CD14-positive monocyte (primary cell): ENCODE results near the gene PRICKLE1. TPM values are rescaled to one million over a fixed set of nuclear protein-coding genes. Genes with fewer than 3 reads are reported as not detected.

Experiments used
- DNase-seq, 3 donors: peaks; one replicate each; pipeline ENCODE4 v3.0.0-alpha.2; 2011 to 2022
- H2AFZ ChIP-seq: 2 replicates; pipeline ENCODE4 v1.6.0; 2012; ENCODE audit warnings: mild to moderate bottlenecking, low read depth, low read length, inconsistent platforms; ENCODE audit not compliant: insufficient read depth, poor library complexity, severe bottlenecking
- H3K27ac ChIP-seq, 2 donors: 1 replicate in 1 of 2; 2 replicates in 1 of 2; pipeline ENCODE4 v1.5.1; 2012 to 2013; ENCODE audit warnings: low read length in 2 of 2, control low read depth in 1 of 2, inconsistent platforms in 1 of 2, low read depth in 1 of 2, mild to moderate bottlenecking in 1 of 2
- H3K27me3 ChIP-seq, 2 donors: one replicate each; pipeline versions ENCODE4 v1.6.0 to v1.6.1; 2011 to 2013; ENCODE audit warnings: low read length in 2 of 2; ENCODE audit not compliant: control insufficient read depth in 2 of 2, insufficient read depth in 2 of 2
- H3K36me3 ChIP-seq, 2 donors: replicated peaks in 1 of 2; 1 replicate in 1 of 2; 2 replicates in 1 of 2; pipeline versions ENCODE4 v1.5.1 to v1.6.1; 2012 to 2013; ENCODE audit warnings: low read length in 2 of 2, control low read depth in 1 of 2, inconsistent platforms in 1 of 2, mild to moderate bottlenecking in 1 of 2; ENCODE audit not compliant: insufficient read depth in 2 of 2, control insufficient read depth in 1 of 2
- H3K4me1 ChIP-seq, 2 donors: 1 replicate in 1 of 2; 2 replicates in 1 of 2; pipeline versions ENCODE4 v1.5.1 to v1.6.1; 2012 to 2013; ENCODE audit warnings: low read length in 2 of 2, control low read depth in 1 of 2, inconsistent platforms in 1 of 2, mild to moderate bottlenecking in 1 of 2, moderate library complexity in 1 of 2; ENCODE audit not compliant: insufficient read depth in 2 of 2, control insufficient read depth in 1 of 2
- H3K4me2 ChIP-seq: replicated peaks from 2 replicates; pipeline ENCODE3; 2012; ENCODE audit warnings: low read length, moderate library complexity, mild to moderate bottlenecking; ENCODE audit not compliant: poor library complexity, severe bottlenecking; ENCODE audit errors: extremely low read depth
- H3K4me3 ChIP-seq, 3 experiments: fragments of 200-600 bp in 1 of 3; sonication (generic) in 1 of 3; replicated peaks in 1 of 3; 1 replicate in 2 of 3; 2 replicates in 1 of 3; pipeline ENCODE4 v1.5.1; 2011 to 2013; ENCODE audit warnings: low read length in 3 of 3, mild to moderate bottlenecking in 3 of 3, control low read depth in 2 of 3, low read depth in 2 of 3, inconsistent platforms in 1 of 3, moderate library complexity in 1 of 3
- H3K79me2 ChIP-seq: 2 replicates; pipeline ENCODE4 v1.6.0; 2012; ENCODE audit warnings: mild to moderate bottlenecking, control low read depth, inconsistent platforms, low read length, moderate library complexity; ENCODE audit not compliant: insufficient read depth
- H3K9ac ChIP-seq: 2 replicates; pipeline ENCODE4 v1.6.0; 2017; ENCODE audit warnings: low read length, mild to moderate bottlenecking; ENCODE audit not compliant: insufficient read depth, poor library complexity, severe bottlenecking
- H3K9me3 ChIP-seq, 2 donors: replicated peaks in 1 of 2; 1 replicate in 1 of 2; 2 replicates in 1 of 2; pipeline versions ENCODE4 v1.5.1 to v1.6.1; 2012 to 2013; ENCODE audit warnings: low read length in 2 of 2, control low read depth in 1 of 2; ENCODE audit not compliant: control insufficient read depth in 1 of 2, insufficient read depth in 1 of 2
- H4K20me1 ChIP-seq: 2 replicates; pipeline ENCODE4 v1.6.0; 2012; ENCODE audit warnings: mild to moderate bottlenecking, low read length, control low read depth, moderate library complexity; ENCODE audit not compliant: insufficient read depth
- H3K27ac Mint-ChIP-seq, 7 donors: one replicate each; pipeline ENCODE4 v1.8.0; 2020; ENCODE audit warnings: mild to moderate bottlenecking in 7 of 7, mixed read lengths in 7 of 7, moderate library complexity in 6 of 7, inconsistent platforms in 2 of 7
- H3K27me3 Mint-ChIP-seq, 3 donors: one replicate each; pipeline ENCODE4 v1.8.0; 2021 to 2022; ENCODE audit warnings: low read depth in 3 of 3, mild to moderate bottlenecking in 3 of 3, mixed read lengths in 3 of 3, moderate library complexity in 3 of 3, inconsistent platforms in 1 of 3
- H3K36me3 Mint-ChIP-seq, 2 donors: one replicate each; pipeline ENCODE4 v1.8.0; 2020; ENCODE audit warnings: mixed read lengths in 2 of 2, inconsistent platforms in 1 of 2, mild to moderate bottlenecking in 1 of 2
- H3K4me1 Mint-ChIP-seq: one replicate; pipeline ENCODE4 v1.8.0; 2020; ENCODE audit warnings: mild to moderate bottlenecking, mixed read lengths
- H3K4me3 Mint-ChIP-seq, 2 donors: one replicate each; pipeline ENCODE4 v1.8.0; 2020; ENCODE audit warnings: mild to moderate bottlenecking in 2 of 2, mixed read lengths in 2 of 2, moderate library complexity in 1 of 2
- H3K9me3 Mint-ChIP-seq, 7 donors: one replicate each; pipeline ENCODE4 v1.8.0; 2020 to 2022; ENCODE audit warnings: mixed read lengths in 7 of 7, mild to moderate bottlenecking in 6 of 7, moderate library complexity in 6 of 7, inconsistent platforms in 2 of 7
- CTCF ChIP-seq: fragments of 200-600 bp; IDR thresholded peaks from one replicate; pipeline ENCODE4 v1.8.0; 2022; ENCODE audit warnings: antibody characterized with exemption, mild to moderate bottlenecking
- WGBS: methylation state at CpG from one replicate; pipeline ENCODE4 v1.1.5; 2013; ENCODE audit warnings: missing lambda C conversion rate; ENCODE audit not compliant: insufficient coverage; 5-methylcytosine and 5-hydroxymethylcytosine counted together
- intact Hi-C, 2 donors: fragments of 100-400 bp; cut with micrococcal nuclease; formaldehyde crosslinking; loops; one replicate each; pipeline versions ENCODE4 v1.15.0 to v1.15.1; 2023
- polyA plus RNA-seq, 3 donors: library from polyadenylated mRNA; depleted of rRNA in 1 of 3; unstranded in 2 of 3; stranded (reverse) in 1 of 3; fragments of 300-500 nt in 2 of 3; fragments of >200 nt in 1 of 3; fragmentation: Illumina TruSeq in 2 of 3; gene quantifications; 1 replicate in 2 of 3; 2 replicates in 1 of 3; pipeline ENCODE4 v1.2.3, GENCODE V29; 2012 to 2021

Gene PRICKLE1
- polyA plus RNA-seq, 3 donors = 1.3 to 5.1 (median 2.6) TPM

GRCh38 chr12:42468341-42468821 is 121.2 kb downstream of the PRICKLE1 start:
- H3K4me1 ChIP-seq = peaks cover 24% of the 10 kb centered on the region in 2 donors
- H3K4me3 ChIP-seq = peak overlapping the region; percentile 63 to 100 (median 83)

GRCh38 chr12:42463671-42464070 is 125.9 kb downstream of the PRICKLE1 start:
- H3K27ac ChIP-seq = no peak overlapping the region
- H3K9ac ChIP-seq = no peak overlapping the region
- Mint-ChIP-seq H3K4me3 (no peak overlapping the region), H3K27ac (no peak overlapping the region), H3K36me3 (peaks cover 24 to 37% of the 10 kb centered on the region in 2 donors), H3K27me3 (no peaks in the 10 kb centered on the region), H3K4me1 (peaks cover 10% of the 10 kb centered on the region), H3K9me3 (peaks cover 0 to 2% (median 0%) of the 10 kb centered on the region in 7 donors)
- no peak overlapping the region for H2AFZ ChIP-seq
- H3K79me2 ChIP-seq = no peaks in the 10 kb centered on the region
- H4K20me1 ChIP-seq = no peaks in the 10 kb centered on the region
- no peak overlapping the region for H3K4me3 ChIP-seq
- intact Hi-C loops = no loop called here
- no peak for TF ChIP-seq CTCF
- no peaks in the 10 kb centered on the region for H3K9me3 ChIP-seq
- no peak for DNase-seq
- no CpG with 5 or more reads among the region's 4 CpGs for WGBS
- peaks cover 8 to 10% of the 10 kb centered on the region in 2 donors for H3K4me1 ChIP-seq
- peaks cover 9 to 26% of the 10 kb centered on the region in 2 donors for H3K36me3 ChIP-seq
- H3K4me2 ChIP-seq = no peak overlapping the region
- no peaks in the 10 kb centered on the region for H3K27me3 ChIP-seq

More at GRCh38 chr12:42468341-42468821, 121.2 kb downstream of the PRICKLE1 start:
- Histone ChIP-seq H3K36me3 (peaks cover 7 to 20% of the 10 kb centered on the region in 2 donors), H3K27ac (no peak overlapping the region), H3K9me3 (no peaks in the 10 kb centered on the region), H3K4me2 (peak overlapping the region; percentile 79), H3K27me3 (no peaks in the 10 kb centered on the region), H4K20me1 (no peaks in the 10 kb centered on the region), H3K9ac (peak overlapping the region; percentile 53), H3K79me2 (no peaks in the 10 kb centered on the region), H2AFZ (peak overlapping the region; percentile 87)
- TF ChIP-seq CTCF = no peak
- H3K36me3 Mint-ChIP-seq = peaks cover 19 to 20% of the 10 kb centered on the region in 2 donors
- peak overlapping the region; percentile 86 to 99 for H3K4me3 Mint-ChIP-seq
- no CpG with 5 or more reads among the region's 9 CpGs for WGBS
- H3K27ac Mint-ChIP-seq = peak overlapping the region in 1 of 7 donors; percentile 76
- intact Hi-C loops = no loop called here
- peaks cover 25% of the 10 kb centered on the region for H3K4me1 Mint-ChIP-seq
- no peak for DNase-seq
- no peaks in the 10 kb centered on the region for H3K27me3 Mint-ChIP-seq
- peaks cover 0 to 2% (median 0%) of the 10 kb centered on the region in 7 donors for H3K9me3 Mint-ChIP-seq
